Prostate gland (tissue), 2 donors: Measurements from ENCODE around the gene PDE7B.

Source experiments
- CTCF ChIP-seq, 4 experiments: fragments of 200-600 bp in 2 of 4; fragments of 450-650 bp in 2 of 4; sonication (generic) in 2 of 4; IDR thresholded peaks; 1 replicate in 3 of 4; 2 replicates in 1 of 4; pipeline ENCODE4 v1.5.1; 2016 to 2019; ENCODE audit warnings: antibody characterized with exemption in 4 of 4, mild to moderate bottlenecking in 2 of 4, moderate library complexity in 2 of 4
- POLR2A ChIP-seq: fragments of 450-650 bp; IDR thresholded peaks from one replicate; pipeline ENCODE4 v1.6.1; 2016; ENCODE audit warnings: antibody characterized with exemption, mild to moderate bottlenecking

DNA sequence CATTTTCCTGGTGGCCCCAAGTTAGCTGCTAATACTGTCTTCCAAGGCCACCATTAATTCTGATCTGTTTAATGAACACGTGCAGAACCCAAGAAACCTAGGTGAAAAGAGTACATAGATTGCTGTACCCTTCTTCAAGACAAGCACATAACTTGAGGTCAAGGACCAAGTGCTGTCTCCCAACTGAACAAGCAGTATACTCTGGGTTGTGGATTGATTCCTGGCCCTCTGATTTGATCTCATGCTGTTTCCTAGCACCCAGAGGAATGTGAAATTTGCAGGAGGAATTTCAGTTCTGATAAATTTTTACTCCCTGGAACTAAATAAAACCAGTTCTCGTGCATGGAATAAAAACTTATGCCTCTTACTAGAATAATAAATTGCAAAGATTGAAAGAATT is 323.0 kb downstream of the PDE7B start:
- TF ChIP-seq CTCF (IDR thresholded peaks at IDR 0.05) (no peak), POLR2A (no peak)
